Activated CD4-positive, alpha-beta T cell treated with anti-CD3 and anti-CD28 coated beads, Interleukin-2, amount 10 ng/mL, durations not matched to agents 7 days and 5 days (primary cell): Measurements from ENCODE around the gene ACSS1. TPM values are rescaled to one million over a fixed set of nuclear protein-coding genes. Genes with fewer than 3 reads are reported as not detected.
A peak's percentile ranks its signal among the peaks of the same experiment; 100 is the strongest.

ENCODE experiments used
- CTCF ChIA-PET: fragments of 350-600 bp; sonication (Branson Sonifier 250); formaldehyde crosslinking; loops from one replicate; lab custom pipeline; 2021; ENCODE audit warnings: antibody characterized with exemption; lab: Charles Lee
- POLR2A ChIA-PET: fragments of 350-600 bp; sonication (Branson Sonifier 250); formaldehyde crosslinking; loops from one replicate; lab custom pipeline; 2021; ENCODE audit warnings: antibody characterized with exemption; lab: Charles Lee
- DNase-seq: peaks from one replicate; pipeline ENCODE4 v3.0.0-alpha.2; 2020
- H3K27ac Mint-ChIP-seq: one replicate; pipeline ENCODE4 v1.8.0; 2021; ENCODE audit warnings: mild to moderate bottlenecking, moderate library complexity, mixed read lengths
- H3K27me3 Mint-ChIP-seq: one replicate; pipeline ENCODE4 v1.8.0; 2021; ENCODE audit warnings: mixed read lengths
- H3K36me3 Mint-ChIP-seq: one replicate; pipeline ENCODE4 v1.8.0; 2021; ENCODE audit warnings: low read depth, mixed read lengths
- H3K4me1 Mint-ChIP-seq: one replicate; pipeline ENCODE4 v1.8.0; 2021; ENCODE audit warnings: mixed read lengths
- H3K4me3 Mint-ChIP-seq: one replicate; pipeline ENCODE4 v1.8.0; 2021; ENCODE audit warnings: mild to moderate bottlenecking, moderate library complexity, mixed read lengths
- H3K9me3 Mint-ChIP-seq: one replicate; pipeline ENCODE4 v1.8.0; 2021; ENCODE audit warnings: mixed read lengths
- total RNA-seq, 2 experiments: library from RNA; stranded (reverse); gene quantifications; one replicate each; pipeline ENCODE4 v1.2.3, GENCODE V29; 2021

Gene ACSS1
- total RNA-seq, 2 experiments from 2014 or later = 41.1 to 54.1 TPM

- Mint-ChIP-seq H3K9me3 (no peaks in the 10 kb centered on the region), H3K4me1 (no peaks in the 10 kb centered on the region), H3K36me3 (peaks cover 54% of the 10 kb centered on the region), H3K4me3 (no peak overlapping the region), H3K27ac (no peak overlapping the region), H3K27me3 (no peaks in the 10 kb centered on the region)
- ChIA-PET POLR2A (no interaction called here), CTCF (no interaction called here)
- no peak for DNase-seq
Observed at GRCh38 chr20:24969186-24970029, 88.5 kb downstream of the ACSS1 start.

GRCh38 chr20:24968278-24968800 lies 89.6 kb downstream of the ACSS1 start:
- CTCF ChIA-PET = no interaction called here
- Mint-ChIP-seq H3K4me1 (no peaks in the 10 kb centered on the region), H3K4me3 (no peak overlapping the region), H3K27me3 (no peaks in the 10 kb centered on the region), H3K9me3 (no peaks in the 10 kb centered on the region), H3K27ac (no peak overlapping the region), H3K36me3 (peaks cover 56% of the 10 kb centered on the region)
- DNase-seq = no peak
- POLR2A ChIA-PET = no interaction called here

GRCh38 chr20:24966317-24967012 lies 91.5 kb downstream of the ACSS1 start:
- no peak for DNase-seq
- no peak overlapping the region for H3K4me3 Mint-ChIP-seq
- peaks cover 61% of the 10 kb centered on the region for H3K36me3 Mint-ChIP-seq
- ChIA-PET CTCF (interaction anchor here (0.6 kb wide), 1 partner anchor 266 kb away, joined by 3 read pairs; no protein-coding TSS in a partner anchor), POLR2A (no interaction called here)
- no peaks in the 10 kb centered on the region for H3K27me3 Mint-ChIP-seq
- H3K4me1 Mint-ChIP-seq = no peaks in the 10 kb centered on the region
- peak overlapping the region; percentile 32 for H3K27ac Mint-ChIP-seq
- no peaks in the 10 kb centered on the region for H3K9me3 Mint-ChIP-seq

DNA sequence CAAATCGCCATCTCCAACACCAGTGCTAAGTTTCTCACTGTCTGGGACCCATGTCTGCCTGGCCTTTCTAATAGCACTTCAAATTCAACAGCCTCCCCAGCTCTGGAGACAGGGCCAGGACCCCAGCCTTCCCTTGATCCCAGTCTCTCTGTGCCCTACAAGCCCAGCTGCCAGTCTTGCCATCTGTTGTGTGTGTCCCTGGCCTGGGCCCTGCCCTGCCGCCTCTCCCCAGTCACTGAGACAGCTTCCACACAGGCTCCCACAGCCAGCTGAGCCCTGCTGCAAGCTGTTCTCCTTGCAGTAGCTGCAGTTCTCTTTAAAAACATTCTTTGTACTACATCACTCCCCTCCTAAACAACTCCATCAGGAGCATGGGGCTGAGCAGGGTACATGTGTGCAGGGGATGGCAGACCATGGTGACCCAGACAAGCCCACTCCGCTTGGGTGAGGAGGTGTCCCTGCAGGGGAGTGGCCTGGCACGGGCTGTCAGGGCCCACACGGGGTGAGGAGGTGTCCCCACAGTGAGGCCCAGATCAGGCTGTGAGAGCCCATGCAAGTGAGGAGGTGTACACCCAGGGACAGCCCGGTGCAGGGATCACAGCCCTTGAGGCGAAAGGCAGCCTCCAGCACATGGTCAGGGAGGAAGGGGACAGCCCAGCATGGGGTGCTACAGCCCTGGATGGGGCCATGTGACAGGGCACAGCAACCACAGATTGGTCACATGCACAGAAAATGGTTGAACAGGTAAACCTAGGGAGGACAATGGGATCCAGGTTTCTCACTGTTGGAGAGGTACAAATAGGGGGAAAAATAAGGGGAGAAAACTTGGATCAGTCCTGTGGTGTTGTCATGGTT lies 92.6 kb downstream of the ACSS1 start:
- H3K36me3 Mint-ChIP-seq = peaks cover 56% of the 10 kb centered on the region
- no peaks in the 10 kb centered on the region for H3K9me3 Mint-ChIP-seq
- ChIA-PET POLR2A (no interaction called here), CTCF (interaction anchor here (0.7 to 1.1 kb wide), 2 partner anchors 10 to 29 kb away, joined by 3 to 5 read pairs; no protein-coding TSS in a partner anchor)
- no peak overlapping the region for H3K27ac Mint-ChIP-seq
- peaks cover 6% of the 10 kb centered on the region for H3K4me1 Mint-ChIP-seq
- no peaks in the 10 kb centered on the region for H3K27me3 Mint-ChIP-seq
- DNase-seq = no peak
- H3K4me3 Mint-ChIP-seq = no peak overlapping the region

- POLR2A ChIA-PET = interaction anchor here (0.6 kb wide), 1 partner anchor 9 kb away, joined by 5 read pairs; no protein-coding TSS in a partner anchor
- no peaks in the 10 kb centered on the region for H3K27me3 Mint-ChIP-seq
- peaks cover 51% of the 10 kb centered on the region for H3K36me3 Mint-ChIP-seq
- H3K4me3 Mint-ChIP-seq = no peak overlapping the region
- CTCF ChIA-PET = interaction anchor here (0.6 to 1.5 kb wide), 4 partner anchors 10 to 271 kb away, joined by 3 to 5 read pairs (median 4); no protein-coding TSS in a partner anchor
- H3K27ac Mint-ChIP-seq = no peak overlapping the region
- no peaks in the 10 kb centered on the region for H3K9me3 Mint-ChIP-seq
- DNase-seq = no peak
- H3K4me1 Mint-ChIP-seq = peaks cover 6% of the 10 kb centered on the region
Observed at GRCh38 chr20:24964506-24964840, 93.5 kb downstream of the ACSS1 start.

DNA sequence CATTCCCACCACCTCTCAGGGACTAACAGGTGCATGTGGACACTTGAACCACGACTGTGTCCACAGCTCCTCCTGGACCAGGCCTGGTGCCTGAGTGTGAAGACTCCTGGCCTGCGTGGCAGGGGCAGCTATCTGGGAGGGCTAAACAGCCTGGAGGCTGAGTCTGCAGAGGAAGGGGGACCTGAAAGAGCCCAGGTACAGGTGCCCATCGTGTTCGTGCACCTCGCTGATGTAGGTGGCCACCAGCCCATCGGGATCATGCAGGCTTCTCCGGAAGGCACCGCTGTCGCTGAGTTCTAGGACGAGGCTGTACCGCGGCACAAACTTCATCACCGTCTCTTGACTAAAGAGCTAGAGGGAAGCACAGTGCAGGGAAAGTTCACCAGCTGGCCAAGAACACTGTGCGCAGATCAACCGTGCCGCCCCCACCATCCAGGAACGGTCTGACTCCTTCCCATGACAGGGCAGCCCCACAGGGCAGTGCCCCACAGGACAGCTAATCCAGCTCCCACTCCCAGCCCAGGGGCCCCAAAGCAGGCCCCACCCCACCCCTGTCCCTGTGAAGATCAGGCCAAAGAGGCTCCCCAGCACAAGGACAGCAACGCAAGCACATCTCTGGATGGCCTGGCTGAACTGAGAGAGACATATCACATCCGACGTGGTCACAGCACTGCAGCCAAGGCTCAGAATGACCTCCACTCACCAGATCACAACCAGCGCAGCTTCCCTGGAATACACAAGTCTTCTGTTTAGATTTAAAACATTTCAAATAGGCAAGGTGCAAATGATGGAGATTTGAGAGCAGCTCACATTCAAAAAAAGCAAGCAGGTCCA lies 94.0 kb downstream of the ACSS1 start:
- Mint-ChIP-seq H3K4me1 (peaks cover 6% of the 10 kb centered on the region), H3K36me3 (peaks cover 46% of the 10 kb centered on the region), H3K9me3 (no peaks in the 10 kb centered on the region), H3K4me3 (no peak overlapping the region), H3K27ac (peak overlapping the region; percentile 63), H3K27me3 (no peaks in the 10 kb centered on the region)
- CTCF ChIA-PET = interaction anchor here (0.6 to 1.5 kb wide), 4 partner anchors 9 to 271 kb away, joined by 3 to 5 read pairs (median 4); no protein-coding TSS in a partner anchor
- POLR2A ChIA-PET = interaction anchor here (0.6 kb wide), 1 partner anchor 9 kb away, joined by 5 read pairs; no protein-coding TSS in a partner anchor
- DNase-seq = no peak

DNA sequence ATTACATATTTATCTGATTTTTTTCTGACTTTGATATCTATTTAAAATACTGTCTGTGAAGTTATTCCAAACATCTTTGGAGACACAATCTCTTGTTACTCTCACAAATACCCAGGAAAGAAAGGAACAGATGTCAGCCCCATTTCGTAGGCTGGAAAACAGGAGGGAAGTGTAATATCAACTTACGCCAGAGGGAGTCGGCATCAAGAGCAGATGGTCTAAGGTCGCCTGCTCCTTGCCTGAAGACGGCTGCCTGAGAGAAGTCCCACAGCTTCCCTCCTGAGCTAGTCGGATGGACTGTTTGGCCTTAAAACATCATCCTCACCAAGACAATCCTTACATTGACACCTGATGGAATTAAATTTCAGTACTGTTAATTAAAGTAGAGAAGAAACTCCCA lies 95.4 kb downstream of the ACSS1 start:
- POLR2A ChIA-PET = no interaction called here
- CTCF ChIA-PET = no interaction called here
- Mint-ChIP-seq H3K27me3 (no peaks in the 10 kb centered on the region), H3K9me3 (no peaks in the 10 kb centered on the region), H3K27ac (peak overlapping the region; percentile 6), H3K4me3 (no peak overlapping the region), H3K36me3 (peaks cover 36% of the 10 kb centered on the region), H3K4me1 (peaks cover 6% of the 10 kb centered on the region)
- DNase-seq = no peak

DNA sequence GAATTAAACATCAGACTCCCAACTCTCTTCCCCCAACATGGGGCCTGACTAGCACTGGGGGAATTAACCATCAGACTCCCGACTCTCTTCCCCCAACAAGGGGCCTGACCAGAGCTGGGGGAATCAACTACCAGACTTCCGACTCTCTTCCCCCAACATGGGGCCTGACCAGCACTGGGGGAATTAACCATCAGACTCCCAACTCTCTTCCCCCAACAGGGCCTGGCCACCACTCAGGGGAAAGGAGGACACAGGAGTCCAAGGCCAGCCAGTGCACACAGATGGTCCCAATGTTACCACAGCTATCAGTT lies 95.8 kb downstream of the ACSS1 start:
- DNase-seq = no peak
- POLR2A ChIA-PET = no interaction called here
- Mint-ChIP-seq H3K4me3 (no peak overlapping the region), H3K9me3 (no peaks in the 10 kb centered on the region), H3K4me1 (peaks cover 6% of the 10 kb centered on the region), H3K36me3 (peaks cover 33% of the 10 kb centered on the region), H3K27me3 (no peaks in the 10 kb centered on the region), H3K27ac (peak overlapping the region; percentile 76)
- CTCF ChIA-PET = interaction anchor here (1.4 kb wide), 1 partner anchor 44 kb away, joined by 3 read pairs; no protein-coding TSS in a partner anchor

DNA sequence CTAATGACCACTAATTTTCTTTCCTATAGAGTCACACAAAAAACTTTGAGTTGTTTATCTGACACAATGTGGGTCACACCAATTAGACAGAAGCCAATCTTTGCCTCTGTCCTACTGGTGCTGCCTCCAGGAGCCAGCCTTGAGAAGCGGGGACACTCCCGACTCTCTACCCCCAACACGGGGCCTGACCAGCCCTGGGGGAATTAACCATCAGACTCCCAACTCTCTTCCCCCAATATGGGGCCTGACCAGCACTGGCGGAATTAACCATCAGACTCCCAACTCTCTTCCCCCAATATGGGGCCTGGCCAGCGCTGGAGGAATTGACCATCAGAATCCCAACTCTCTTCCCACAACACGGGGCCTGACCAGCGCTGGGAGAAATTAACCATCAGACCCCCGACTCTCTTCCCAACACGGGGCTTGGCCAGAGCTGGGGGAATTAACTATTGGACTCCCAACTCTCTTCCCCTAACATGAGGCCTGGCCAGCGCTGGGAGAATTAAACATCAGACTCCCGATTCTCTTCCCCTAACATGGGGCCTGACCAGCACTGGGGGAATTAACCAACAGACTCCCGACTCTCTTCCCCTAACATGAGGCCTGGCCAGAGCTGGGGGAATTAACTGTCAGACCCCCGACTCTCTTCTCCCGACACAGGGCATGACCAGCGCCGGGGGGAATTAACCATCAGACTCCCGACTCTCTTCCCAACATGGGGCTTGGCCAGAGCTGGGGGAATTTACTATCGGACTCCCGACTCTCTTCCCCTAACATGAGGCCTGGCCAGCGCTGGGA lies 96.4 kb downstream of the ACSS1 start:
- ChIA-PET CTCF (interaction anchor here (0.9 to 1.4 kb wide), 4 partner anchors 11 to 44 kb away, joined by 3 to 4 read pairs (median 3); partner anchors contain the start of gene CST7), POLR2A (no interaction called here)
- Mint-ChIP-seq H3K27ac (peak overlapping the region; percentile 76), H3K9me3 (no peaks in the 10 kb centered on the region), H3K36me3 (peaks cover 33% of the 10 kb centered on the region), H3K27me3 (no peaks in the 10 kb centered on the region), H3K4me1 (peaks cover 6% of the 10 kb centered on the region), H3K4me3 (no peak overlapping the region)
- DNase-seq = no peak

DNA sequence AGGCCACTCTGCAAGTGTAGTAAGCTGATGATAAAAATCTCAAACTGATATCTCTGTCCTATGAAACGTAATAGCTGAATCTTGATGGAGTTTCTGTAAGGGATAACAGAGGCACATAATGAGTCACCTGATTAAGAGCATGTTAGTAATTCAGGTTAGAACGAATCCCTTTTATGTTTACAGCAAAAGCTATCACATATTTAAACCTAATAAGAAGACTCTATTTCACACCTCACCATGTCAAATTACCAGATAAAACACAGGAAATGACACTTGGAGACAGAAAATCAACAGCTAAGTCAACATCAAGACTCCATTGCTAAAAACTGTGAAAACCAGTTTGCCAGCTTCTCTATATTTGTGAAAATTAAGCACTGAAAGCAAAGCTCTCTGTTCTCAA lies 97.1 kb downstream of the ACSS1 start:
- Mint-ChIP-seq H3K27me3 (no peaks in the 10 kb centered on the region), H3K4me1 (peaks cover 12% of the 10 kb centered on the region), H3K4me3 (no peak overlapping the region), H3K27ac (peak overlapping the region; percentile 51), H3K9me3 (no peaks in the 10 kb centered on the region), H3K36me3 (peaks cover 29% of the 10 kb centered on the region)
- no peak for DNase-seq
- ChIA-PET POLR2A (no interaction called here), CTCF (interaction anchor here (0.9 to 1.4 kb wide), 4 partner anchors 11 to 43 kb away, joined by 3 to 4 read pairs (median 3); partner anchors contain the start of gene CST7)

DNA sequence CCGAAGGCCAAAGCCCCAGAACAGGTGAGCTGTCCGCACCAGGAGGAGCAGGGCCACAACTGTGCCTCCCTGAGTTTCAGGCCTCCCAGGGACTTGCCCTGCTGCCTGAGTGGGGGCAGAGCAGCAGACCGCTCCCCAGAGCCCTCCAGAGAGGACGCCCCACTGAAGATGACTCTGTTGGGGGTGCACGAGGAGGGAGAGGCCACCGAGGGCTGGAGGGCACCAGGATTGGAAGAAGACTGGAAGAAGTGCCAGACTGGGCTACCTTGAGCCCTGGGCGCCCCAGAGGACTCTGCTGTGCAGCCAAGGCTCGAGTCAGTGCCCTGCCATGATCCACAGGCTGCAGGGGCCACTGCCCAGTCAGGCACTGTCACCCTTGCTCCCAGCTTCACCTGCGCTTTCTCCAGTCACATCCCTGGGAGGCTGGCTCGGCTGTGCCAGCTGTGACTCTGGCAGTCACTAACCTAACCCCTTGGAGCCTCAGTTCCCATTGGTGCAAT lies 97.6 kb downstream of the ACSS1 start:
- H3K36me3 Mint-ChIP-seq = peaks cover 25% of the 10 kb centered on the region
- CTCF ChIA-PET = interaction anchor here (1.0 to 1.3 kb wide), 2 partner anchors 10 to 22 kb away, joined by 3 read pairs; no protein-coding TSS in a partner anchor
- H3K4me1 Mint-ChIP-seq = peaks cover 17% of the 10 kb centered on the region
- H3K27ac Mint-ChIP-seq = no peak overlapping the region
- POLR2A ChIA-PET = no interaction called here
- H3K4me3 Mint-ChIP-seq = no peak overlapping the region
- no peaks in the 10 kb centered on the region for H3K9me3 Mint-ChIP-seq
- peak; percentile 4 for DNase-seq
- H3K27me3 Mint-ChIP-seq = no peaks in the 10 kb centered on the region
